Natural killer cell treated with Interleukin-12 subunit alpha and Interleukin-12 subunit beta and Interleukin-15 and Interleukin-18, amount 100 ng/mL, for 72 hours (primary cell): ENCODE results near the gene SLC9A8. TPM values are rescaled to one million over a fixed set of nuclear protein-coding genes. Genes with fewer than 3 reads are reported as not detected.
"Not testable (repeated sequence)": the region's sequence is repeated elsewhere in the genome, so short reads cannot be mapped to it uniquely, and the experiment has no call there.

Experiments used
- ATAC-seq, 2 donors: fragments of 150-1000 bp; cut with Tn5 transposase in 1 of 2; sonication (Bioruptor Pico), chemical (Tn5 transposase) in 1 of 2; 2 replicates each; pipeline ENCODE4 v1.10.0; 2021
- DNase-seq: peaks from one replicate; pipeline ENCODE4 v3.0.0; 2022; ENCODE audit warnings: low spot score
- H3K27ac Mint-ChIP-seq, 2 donors: 1 replicate in 1 of 2; 2 replicates in 1 of 2; pipeline ENCODE4 v1.8.0; 2022; ENCODE audit warnings: mixed read lengths in 2 of 2, mild to moderate bottlenecking in 1 of 2, moderate library complexity in 1 of 2
- H3K27me3 Mint-ChIP-seq, 2 donors: 1 replicate in 1 of 2; 2 replicates in 1 of 2; pipeline ENCODE4 v1.8.0; 2022; ENCODE audit warnings: mixed read lengths in 2 of 2
- H3K36me3 Mint-ChIP-seq: one replicate; pipeline ENCODE4 v1.8.0; 2022; ENCODE audit warnings: mixed read lengths
- H3K4me1 Mint-ChIP-seq, 2 donors: 1 replicate in 1 of 2; 2 replicates in 1 of 2; pipeline ENCODE4 v1.8.0; 2022; ENCODE audit warnings: low read depth in 2 of 2, mixed read lengths in 2 of 2, mild to moderate bottlenecking in 1 of 2
- H3K4me3 Mint-ChIP-seq: one replicate; pipeline ENCODE4 v1.8.0; 2022; ENCODE audit warnings: mixed read lengths
- H3K9me3 Mint-ChIP-seq: 2 replicates; pipeline ENCODE4 v1.8.0; 2022; ENCODE audit warnings: mixed read lengths
- total RNA-seq, 2 donors: library from RNA; stranded (reverse); gene quantifications; one replicate each; pipeline ENCODE4 v1.2.3, GENCODE V29; 2022

The SLC9A8 gene
- total RNA-seq, 2 donors from 2014 or later = 22.0 to 27.6 TPM

DNA sequence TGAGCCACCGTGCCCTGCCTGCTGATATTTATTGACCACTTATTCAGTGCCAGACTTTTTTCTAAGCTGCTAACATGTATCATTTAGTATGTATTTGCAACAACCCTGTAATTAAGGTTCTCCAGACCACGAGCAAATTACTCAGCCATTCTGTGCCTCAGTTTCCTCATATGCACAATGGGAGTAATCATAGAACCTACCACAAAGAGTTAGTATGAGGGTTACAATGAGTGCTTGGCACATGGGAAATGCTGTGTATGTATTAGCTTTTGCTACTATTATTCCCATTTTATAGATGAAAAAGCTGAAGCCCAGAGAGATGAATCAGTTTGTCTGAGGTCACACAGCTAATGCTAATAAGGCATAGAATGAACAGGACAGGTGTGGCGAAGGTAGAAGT is 20.0 kb upstream of the SLC9A8 start:
- Mint-ChIP-seq H3K27ac (no peak overlapping the region), H3K27me3 (no peaks in the 10 kb centered on the region), H3K4me1 (peaks cover 25 to 27% of the 10 kb centered on the region in 2 donors), H3K36me3 (no peaks in the 10 kb centered on the region), H3K4me3 (no peak overlapping the region), H3K9me3 (no peaks in the 10 kb centered on the region)
- DNase-seq (no peak), ATAC-seq (no peak)

DNA sequence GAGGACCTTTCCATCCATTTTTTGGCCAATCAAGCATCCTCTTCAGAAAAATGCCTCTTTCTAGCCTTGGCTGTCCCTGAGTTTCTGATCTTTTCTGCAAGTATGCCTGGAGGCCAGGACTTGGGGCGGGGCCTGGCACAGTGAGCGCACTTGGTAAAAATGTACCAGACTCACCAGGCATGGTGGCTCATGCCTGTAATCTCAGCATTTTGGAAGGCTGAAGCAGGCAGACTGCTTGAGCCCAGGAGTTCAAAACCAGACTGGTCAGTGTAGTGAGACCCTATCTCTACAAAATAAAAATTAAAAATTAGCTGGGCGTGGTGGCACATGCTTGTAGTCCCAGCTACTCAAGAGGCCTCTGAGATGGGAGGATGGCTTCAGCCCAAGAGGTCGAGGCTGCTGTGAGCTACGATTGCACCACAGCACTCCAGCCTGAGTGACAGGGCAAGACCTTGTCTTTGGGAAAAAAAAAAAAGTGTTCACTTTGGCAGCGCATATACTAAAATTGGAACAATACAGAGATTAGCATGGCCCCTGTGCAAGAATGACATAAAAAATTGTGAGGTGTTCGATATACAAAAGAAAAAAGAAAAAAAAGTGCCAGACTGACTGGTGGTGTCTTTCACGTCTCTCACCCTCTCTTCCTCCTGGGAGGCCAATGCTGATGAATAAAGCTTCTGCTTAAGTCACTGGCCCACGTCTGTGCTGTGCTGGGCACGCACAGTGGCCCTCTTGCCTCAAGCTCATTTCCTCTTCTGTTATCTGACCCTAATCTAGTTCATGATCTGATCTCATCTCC is 18.1 kb upstream of the SLC9A8 start:
- no peak for DNase-seq
- H3K9me3 Mint-ChIP-seq = no peaks in the 10 kb centered on the region
- peaks cover 27 to 28% of the 10 kb centered on the region in 2 donors for H3K4me1 Mint-ChIP-seq
- no peaks in the 10 kb centered on the region for H3K27me3 Mint-ChIP-seq
- ATAC-seq = peak; percentile 87 to 92
- H3K27ac Mint-ChIP-seq = peak overlapping the region; percentile 49 to 83
- H3K36me3 Mint-ChIP-seq = no peaks in the 10 kb centered on the region
- H3K4me3 Mint-ChIP-seq = peak overlapping the region; percentile 18

DNA sequence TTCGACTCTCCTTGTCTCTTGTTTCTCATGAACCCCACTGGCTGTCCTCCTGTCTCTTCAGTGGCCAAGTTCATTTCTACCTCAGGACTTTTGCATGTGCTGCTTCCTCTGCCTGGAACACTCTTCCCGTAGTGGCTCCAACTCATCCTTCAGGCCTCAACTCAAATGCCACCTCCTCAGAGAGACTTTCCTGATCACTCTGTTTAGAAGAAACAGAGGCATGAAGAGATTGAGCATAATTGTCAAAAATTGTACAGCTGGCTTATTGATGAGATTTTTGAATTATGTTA is 17.5 kb upstream of the SLC9A8 start:
- H3K27me3 Mint-ChIP-seq = no peaks in the 10 kb centered on the region
- ATAC-seq = no peak

DNA sequence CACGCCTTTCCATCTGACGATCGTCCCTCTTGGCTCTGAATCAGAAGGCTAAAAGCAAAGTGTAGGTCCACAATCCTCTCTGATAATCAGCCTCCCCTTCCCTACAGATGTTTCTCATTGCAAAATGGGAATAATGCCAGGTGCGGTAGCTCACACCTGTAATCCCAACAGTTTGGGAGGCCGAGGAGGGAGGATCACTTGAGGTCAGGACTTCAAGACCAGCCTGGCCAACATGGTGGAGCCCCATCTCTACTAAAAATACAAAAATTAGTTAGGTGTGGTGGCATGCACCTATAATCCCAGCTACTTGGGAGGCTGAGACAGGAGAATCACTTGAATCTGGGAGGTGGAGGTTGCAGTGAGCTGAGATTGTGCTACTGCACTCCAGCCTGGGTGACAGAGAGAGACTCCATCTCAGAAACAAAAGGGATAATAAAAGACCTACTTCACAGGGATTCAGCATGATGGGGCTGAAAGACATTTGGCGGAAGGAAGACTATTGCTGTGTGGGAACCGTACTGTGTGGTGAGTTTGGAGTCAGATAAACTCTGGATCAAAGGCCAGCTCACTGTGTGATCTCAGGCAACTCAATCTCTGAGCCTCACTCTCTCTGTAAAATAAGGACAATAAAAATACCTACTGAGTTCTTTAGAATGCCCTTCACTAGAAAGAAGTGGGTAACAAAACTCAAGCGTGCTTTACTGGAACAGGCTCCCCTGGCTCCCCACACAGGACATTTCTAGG is 15.9 kb upstream of the SLC9A8 start:
- DNase-seq (no peak), ATAC-seq (no peak)
- Mint-ChIP-seq H3K27ac (no peak overlapping the region), H3K4me1 (peaks cover 29% of the 10 kb centered on the region in 2 donors), H3K9me3 (no peaks in the 10 kb centered on the region), H3K36me3 (no peaks in the 10 kb centered on the region), H3K4me3 (no peak overlapping the region), H3K27me3 (no peaks in the 10 kb centered on the region)

More for the DNA sequence above, 17.5 kb upstream of the SLC9A8 start:
- Mint-ChIP-seq H3K4me1 (peaks cover 23% of the 10 kb centered on the region in 2 donors), H3K4me3 (peak overlapping the region; percentile 18), H3K27ac (peak overlapping the region; percentile 49 to 83), H3K36me3 (no peaks in the 10 kb centered on the region), H3K9me3 (no peaks in the 10 kb centered on the region)
- DNase-seq = no peak

DNA sequence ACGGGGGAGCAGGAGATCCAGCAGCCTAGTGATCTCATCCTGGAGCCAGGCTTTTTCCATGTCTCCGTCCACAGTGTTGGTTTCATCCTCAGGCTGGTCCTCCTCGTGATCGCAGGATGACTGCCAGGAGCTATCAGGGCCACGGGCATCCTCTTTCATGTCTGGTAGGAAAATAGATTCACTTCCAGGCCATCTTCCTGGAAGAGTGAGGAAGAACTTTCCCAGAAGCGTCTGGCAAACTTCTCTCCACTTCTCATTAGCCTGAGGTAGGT is 15.3 kb upstream of the SLC9A8 start:
- no peak for ATAC-seq
- Mint-ChIP-seq H3K36me3 (no peaks in the 10 kb centered on the region), H3K27me3 (no peaks in the 10 kb centered on the region), H3K4me3 (no peak overlapping the region), H3K4me1 (peaks cover 28 to 30% of the 10 kb centered on the region in 2 donors), H3K27ac (no peak overlapping the region), H3K9me3 (no peaks in the 10 kb centered on the region)
- DNase-seq = no peak

DNA sequence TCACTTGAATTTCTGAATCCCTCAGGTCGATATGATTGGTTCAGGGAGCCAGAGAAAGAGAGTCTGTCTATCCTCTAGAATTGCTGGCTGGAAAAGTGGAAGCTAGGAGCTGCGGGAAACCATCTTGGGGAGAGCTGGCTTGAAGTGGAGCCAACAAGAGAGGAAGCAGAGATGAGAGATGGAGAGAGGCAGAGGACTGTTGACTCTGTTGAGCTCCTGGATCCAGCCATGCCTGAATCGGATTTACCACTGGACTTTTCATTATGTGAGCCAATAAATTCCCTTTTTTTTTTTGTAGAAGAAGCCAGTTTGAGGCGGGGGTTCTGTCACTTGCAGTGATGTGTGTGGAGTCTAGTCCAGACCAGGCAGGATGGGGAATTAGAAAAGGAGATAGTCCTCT is 13.9 kb upstream of the SLC9A8 start:
- Mint-ChIP-seq H3K4me1 (peaks cover 33% of the 10 kb centered on the region in 2 donors), H3K27ac (peak overlapping the region in 1 of 2 donors; percentile 15)

DNA sequence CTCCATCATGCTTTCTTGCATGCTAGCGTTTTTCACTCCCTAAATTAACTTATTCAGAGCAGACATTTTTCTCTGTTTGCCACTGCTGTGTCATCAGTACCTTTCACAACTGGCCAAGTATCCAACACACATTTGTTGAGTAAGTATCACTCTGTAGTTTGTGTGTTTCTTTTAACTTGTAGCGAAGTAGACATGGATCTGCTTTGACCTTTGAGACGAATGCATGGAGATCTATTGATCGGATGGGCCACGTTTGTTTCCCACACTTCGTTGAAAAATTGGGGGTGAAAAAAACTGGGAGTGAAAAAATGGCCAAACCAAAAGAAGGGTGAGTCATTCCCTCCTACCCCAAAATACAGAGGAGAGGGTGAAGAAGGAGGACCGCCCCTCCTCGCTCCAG is 12.9 kb upstream of the SLC9A8 start:
- DNase-seq = no peak
- no peaks in the 10 kb centered on the region for H3K36me3 Mint-ChIP-seq
- ATAC-seq = no peak
- H3K4me3 Mint-ChIP-seq = no peak overlapping the region
- no peaks in the 10 kb centered on the region for H3K27me3 Mint-ChIP-seq
- H3K4me1 Mint-ChIP-seq = peaks cover 29 to 31% of the 10 kb centered on the region in 2 donors
- peak overlapping the region in 1 of 2 donors; percentile 15 for H3K27ac Mint-ChIP-seq
- H3K9me3 Mint-ChIP-seq = no peaks in the 10 kb centered on the region

More for the DNA sequence above, 13.9 kb upstream of the SLC9A8 start:
- ATAC-seq (no peak), DNase-seq (no peak)
- Mint-ChIP-seq H3K36me3 (no peaks in the 10 kb centered on the region), H3K9me3 (no peaks in the 10 kb centered on the region), H3K27me3 (no peaks in the 10 kb centered on the region), H3K4me3 (no peak overlapping the region)

DNA sequence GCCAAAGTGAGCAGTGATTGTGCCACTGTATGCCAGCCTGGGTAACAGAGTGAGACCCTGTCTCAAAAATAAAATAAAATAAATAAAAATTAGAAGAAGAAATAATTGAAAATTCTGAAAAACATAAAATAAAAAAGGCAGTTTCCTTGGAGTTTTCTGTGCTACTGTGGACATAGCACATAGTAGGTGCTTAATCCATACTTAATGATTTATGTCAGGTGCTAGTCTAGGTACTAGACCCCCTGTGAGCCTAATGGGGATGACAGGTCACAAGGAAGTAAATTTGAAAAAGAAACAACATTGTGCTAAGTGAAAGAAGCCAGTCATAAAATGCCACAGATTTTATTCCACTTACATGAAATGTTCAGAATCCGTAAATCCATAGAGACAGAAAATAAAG is 9.2 kb upstream of the SLC9A8 start:
- no peak overlapping the region for H3K4me3 Mint-ChIP-seq
- no peaks in the 10 kb centered on the region for H3K36me3 Mint-ChIP-seq
- no peak for ATAC-seq
- H3K9me3 Mint-ChIP-seq = no peaks in the 10 kb centered on the region
- H3K27me3 Mint-ChIP-seq = no peaks in the 10 kb centered on the region
- no peak overlapping the region for H3K27ac Mint-ChIP-seq
- peaks cover 34 to 39% of the 10 kb centered on the region in 2 donors for H3K4me1 Mint-ChIP-seq
- no peak for DNase-seq

DNA sequence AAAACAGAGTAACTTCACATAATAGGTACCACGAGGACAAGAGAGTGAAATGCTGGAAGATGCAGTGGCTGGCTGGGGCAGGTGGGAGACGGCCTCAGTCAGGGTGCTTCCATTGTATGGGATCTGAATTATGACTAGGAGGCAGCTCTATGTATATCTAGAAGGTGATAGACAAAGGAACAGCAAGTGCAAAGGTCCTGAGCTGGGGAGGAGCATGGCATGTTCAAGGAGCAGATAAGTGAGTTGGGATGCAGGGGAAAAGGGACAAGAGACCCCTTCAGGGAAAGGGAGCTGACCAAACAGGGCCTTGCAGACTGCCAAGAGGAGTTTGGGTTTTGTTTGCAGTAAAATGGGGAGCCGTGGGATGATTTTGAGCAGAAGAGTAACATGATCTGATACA is 8.3 kb upstream of the SLC9A8 start:
- H3K4me3 Mint-ChIP-seq = peak overlapping the region; percentile 66
- DNase-seq = no peak
- H3K4me1 Mint-ChIP-seq = peaks cover 34 to 36% of the 10 kb centered on the region in 2 donors
- no peaks in the 10 kb centered on the region for H3K36me3 Mint-ChIP-seq
- peak overlapping the region; percentile 43 to 85 for H3K27ac Mint-ChIP-seq
- no peak for ATAC-seq
- H3K27me3 Mint-ChIP-seq = no peaks in the 10 kb centered on the region
- H3K9me3 Mint-ChIP-seq = no peaks in the 10 kb centered on the region

DNA sequence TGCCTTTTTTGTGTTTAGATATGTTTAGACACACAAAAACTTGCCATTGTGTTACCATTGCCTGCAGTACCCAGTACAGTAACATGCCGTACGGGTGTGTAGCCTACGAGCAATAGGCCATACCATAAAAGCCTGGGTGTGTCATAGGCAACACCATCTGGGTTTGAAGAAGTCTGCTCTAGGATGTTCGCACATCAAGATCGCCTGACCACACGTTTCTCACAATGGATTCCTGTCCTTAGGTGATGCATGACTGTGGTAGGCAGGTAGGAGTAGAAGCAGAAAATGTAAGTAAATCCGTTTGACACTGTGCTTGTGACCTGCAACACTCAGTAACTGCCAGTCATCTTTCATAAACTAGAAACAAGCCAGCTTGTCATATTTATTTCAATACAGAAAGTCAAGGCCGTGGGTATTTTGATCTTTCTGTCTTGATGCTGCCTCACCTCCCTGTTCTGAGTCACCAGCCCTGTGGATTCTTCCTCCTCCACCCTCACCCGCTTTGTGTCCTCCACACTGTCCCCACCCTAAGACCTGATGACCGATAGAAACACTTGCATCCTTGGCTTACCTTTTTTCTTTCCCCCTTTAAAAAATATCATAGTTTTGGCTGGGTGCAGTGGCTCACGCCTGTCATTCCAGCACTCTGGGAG is 7.3 kb upstream of the SLC9A8 start:
- not testable (repeated sequence) for H3K27me3 Mint-ChIP-seq, DNase-seq, H3K36me3 Mint-ChIP-seq, H3K9me3 Mint-ChIP-seq
- H3K27ac Mint-ChIP-seq = peak overlapping the region; percentile 43 to 85
- peak overlapping the region; percentile 66 for H3K4me3 Mint-ChIP-seq
- peaks cover 33 to 40% of the 10 kb centered on the region in 2 donors for H3K4me1 Mint-ChIP-seq
- peak; percentile 85 to 89 for ATAC-seq

DNA sequence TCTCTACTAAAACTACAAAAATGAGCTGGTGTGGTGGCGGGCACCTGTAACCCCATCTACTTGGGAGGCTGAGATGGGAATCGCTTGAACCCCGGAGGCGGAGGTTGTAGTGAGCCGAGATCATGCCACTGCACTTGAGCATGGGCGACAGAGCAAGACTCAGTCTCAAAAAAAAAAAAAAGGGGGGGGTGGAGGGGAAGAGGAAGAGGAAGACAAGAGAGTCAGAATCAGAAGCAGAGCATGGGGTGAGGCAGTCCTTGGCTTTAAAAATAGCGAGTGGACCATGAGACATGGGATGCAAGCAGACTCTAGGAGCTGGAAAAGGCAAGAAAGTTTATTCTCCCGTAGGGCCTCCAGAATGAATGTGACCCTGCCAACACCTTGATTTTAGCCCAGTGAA is 3.9 kb upstream of the SLC9A8 start:
- no peak overlapping the region for H3K4me3 Mint-ChIP-seq
- ATAC-seq = no peak
- no peak for DNase-seq
- peaks cover 6% of the 10 kb centered on the region for H3K36me3 Mint-ChIP-seq
- H3K4me1 Mint-ChIP-seq = peaks cover 37 to 43% of the 10 kb centered on the region in 2 donors
- no peaks in the 10 kb centered on the region for H3K27me3 Mint-ChIP-seq
- H3K9me3 Mint-ChIP-seq = peaks cover 3% of the 10 kb centered on the region
- H3K27ac Mint-ChIP-seq = peak overlapping the region in 1 of 2 donors; percentile 39

DNA sequence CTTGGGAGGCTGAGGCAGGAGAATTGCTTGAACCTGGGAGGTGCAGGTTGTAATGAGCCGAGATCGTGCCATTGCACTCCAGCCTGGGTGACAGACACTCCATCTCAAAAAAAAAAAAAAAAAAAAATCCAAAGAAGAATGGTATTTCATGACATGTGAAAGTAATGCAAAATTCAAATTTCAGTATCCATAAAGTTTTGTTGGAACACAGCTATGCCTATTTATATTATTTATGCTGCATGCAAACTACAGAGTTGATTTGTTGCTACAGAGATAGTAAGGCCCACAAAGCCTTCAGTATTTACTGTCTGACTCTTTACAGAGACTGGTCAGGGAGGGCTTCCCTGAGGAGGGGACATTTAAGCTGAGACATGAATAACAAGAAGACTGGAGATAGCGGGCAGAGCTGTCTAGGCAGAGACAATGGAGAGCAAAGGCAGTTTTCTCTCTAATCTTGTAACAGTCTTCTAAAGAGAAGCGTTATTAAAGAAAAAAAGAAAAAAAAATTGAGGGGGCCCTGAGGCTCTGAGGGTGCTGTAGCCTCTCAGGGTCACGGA is 2.7 kb upstream of the SLC9A8 start:
- H3K27ac Mint-ChIP-seq = peak overlapping the region; percentile 53 to 97
- DNase-seq (no peak), ATAC-seq (no peak)
- peaks cover 3% of the 10 kb centered on the region for H3K9me3 Mint-ChIP-seq
- H3K27me3 Mint-ChIP-seq = no peaks in the 10 kb centered on the region
- peaks cover 43 to 49% of the 10 kb centered on the region in 2 donors for H3K4me1 Mint-ChIP-seq
- H3K4me3 Mint-ChIP-seq = no peak overlapping the region
- peaks cover 7% of the 10 kb centered on the region for H3K36me3 Mint-ChIP-seq

DNA sequence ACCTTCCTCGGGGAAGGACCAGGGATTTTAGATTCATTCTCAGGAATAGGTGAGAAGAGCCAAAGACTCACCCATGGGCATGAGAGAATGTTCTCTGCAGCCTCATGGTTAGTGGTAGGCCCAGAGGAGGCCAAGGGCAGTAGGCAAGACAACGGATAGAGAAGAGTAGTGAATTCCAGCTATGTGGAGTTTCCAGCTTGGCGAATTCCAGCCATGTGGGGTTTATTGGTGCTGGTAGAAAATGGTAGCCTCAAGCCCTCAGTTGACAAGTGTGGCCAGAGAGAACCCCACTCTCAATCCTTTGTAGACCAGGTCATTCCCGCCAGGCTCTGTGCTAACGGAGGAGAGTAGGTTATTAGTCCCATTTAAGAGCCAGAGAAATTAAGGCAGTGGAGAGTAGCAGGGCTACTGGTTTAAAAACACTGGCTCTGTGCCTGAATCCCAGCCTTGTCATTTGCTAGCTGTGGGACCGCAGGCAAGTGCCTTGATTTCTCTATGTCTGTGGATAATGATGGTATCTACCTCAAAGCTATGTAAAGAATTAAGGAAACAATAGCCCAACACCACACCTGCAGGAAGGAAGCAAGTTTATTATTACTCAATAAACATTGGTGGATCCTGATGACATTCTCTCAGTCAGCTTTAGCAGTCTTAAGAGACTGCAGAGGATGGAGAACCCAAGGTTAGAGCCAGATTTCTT is 2.0 kb upstream of the SLC9A8 start:
- no peak overlapping the region for H3K4me3 Mint-ChIP-seq
- H3K9me3 Mint-ChIP-seq = peaks cover 3% of the 10 kb centered on the region
- H3K4me1 Mint-ChIP-seq = peaks cover 43 to 51% of the 10 kb centered on the region in 2 donors
- DNase-seq = no peak
- peaks cover 14% of the 10 kb centered on the region for H3K36me3 Mint-ChIP-seq
- ATAC-seq = no peak
- peak overlapping the region; percentile 53 to 97 for H3K27ac Mint-ChIP-seq
- H3K27me3 Mint-ChIP-seq = no peaks in the 10 kb centered on the region
